Measurements from ENCODE around the gene CPEB3. TPM values are rescaled to one million over a fixed set of nuclear protein-coding genes. Genes with fewer than 3 reads are reported as not detected.

CPEB3 gene
- total RNA-seq, 1 experiment from 2014 or later: 1.0 TPM

DNA sequence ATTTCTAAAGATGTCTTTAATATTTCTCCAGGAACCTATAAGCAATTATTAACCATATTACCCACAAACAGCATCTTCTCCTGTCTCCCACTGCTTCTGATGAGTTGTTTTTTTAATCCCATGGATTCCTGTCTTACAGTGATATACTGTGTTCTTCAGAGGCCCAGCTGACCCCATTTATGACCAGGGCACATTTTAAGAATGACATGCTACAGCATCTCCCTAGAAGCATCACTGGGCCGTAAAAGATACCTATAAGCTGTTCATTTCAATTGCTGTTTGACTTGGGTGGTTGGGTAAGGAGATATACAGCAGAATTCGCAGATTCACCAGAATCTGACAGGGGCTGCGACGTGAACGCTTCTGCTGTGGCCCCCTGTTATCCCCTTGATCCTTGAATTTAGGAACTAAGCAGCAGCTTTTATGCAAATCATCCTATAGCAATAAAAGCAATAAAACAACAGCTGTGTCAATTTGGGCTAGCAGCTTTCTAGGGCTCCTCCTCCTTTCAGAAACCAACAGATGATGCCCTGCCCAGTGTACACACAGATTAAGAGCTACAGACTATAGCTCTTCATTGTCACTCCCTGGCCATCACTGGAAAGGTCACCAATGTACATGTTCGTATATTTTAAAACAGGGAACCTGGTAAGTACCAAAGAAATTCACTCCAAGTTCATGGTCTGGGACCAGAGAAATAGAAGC, 86.8 kb downstream of the CPEB3 start:
- no peak overlapping the region for H3T11ph ChIP-seq (ENCODE audit: low read length)
- WGBS (ENCODE audit: extremely low coverage, insufficient read length, low lambda C conversion rate): no CpG with 5 or more reads among the region's 6 CpGs

More for the DNA sequence above, 86.8 kb downstream of the CPEB3 start:
- Mint-ChIP-seq H3K4me1 (no peaks in the 10 kb centered on the region), H3K36me3 (ENCODE audit: insufficient read depth in 1 of 3, low read depth in 3 of 3) (no peaks in the 10 kb centered on the region), H3K27ac (no peak overlapping the region; a peak in 1 of 7 replicates), H3K4me3 (no peak overlapping the region), H3K27me3 (ENCODE audit: low read depth) (no peaks in the 10 kb centered on the region), H3K9me3 (no peaks in the 10 kb centered on the region)
- H3K9me3 ChIP-seq (ENCODE audit: control insufficient read depth, low read depth, low read length): no peaks in the 10 kb centered on the region
- TF ChIP-seq, protein P1, sequence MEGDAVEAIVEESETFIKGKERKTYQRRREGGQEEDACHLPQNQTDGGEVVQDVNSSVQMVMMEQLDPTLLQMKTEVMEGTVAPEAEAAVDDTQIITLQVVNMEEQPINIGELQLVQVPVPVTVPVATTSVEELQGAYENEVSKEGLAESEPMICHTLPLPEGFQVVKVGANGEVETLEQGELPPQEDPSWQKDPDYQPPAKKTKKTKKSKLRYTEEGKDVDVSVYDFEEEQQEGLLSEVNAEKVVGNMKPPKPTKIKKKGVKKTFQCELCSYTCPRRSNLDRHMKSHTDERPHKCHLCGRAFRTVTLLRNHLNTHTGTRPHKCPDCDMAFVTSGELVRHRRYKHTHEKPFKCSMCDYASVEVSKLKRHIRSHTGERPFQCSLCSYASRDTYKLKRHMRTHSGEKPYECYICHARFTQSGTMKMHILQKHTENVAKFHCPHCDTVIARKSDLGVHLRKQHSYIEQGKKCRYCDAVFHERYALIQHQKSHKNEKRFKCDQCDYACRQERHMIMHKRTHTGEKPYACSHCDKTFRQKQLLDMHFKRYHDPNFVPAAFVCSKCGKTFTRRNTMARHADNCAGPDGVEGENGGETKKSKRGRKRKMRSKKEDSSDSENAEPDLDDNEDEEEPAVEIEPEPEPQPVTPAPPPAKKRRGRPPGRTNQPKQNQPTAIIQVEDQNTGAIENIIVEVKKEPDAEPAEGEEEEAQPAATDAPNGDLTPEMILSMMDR (conservative IDR thresholded peaks at IDR 0.05): no peak
- H3K9ac ChIP-seq (ENCODE audit: extremely low read depth, insufficient read length, low read length): no peak overlapping the region
- no peak overlapping the region for H4K91ac ChIP-seq (ENCODE audit: insufficient read length, low read depth, low read length)
- H2AFZ ChIP-seq (ENCODE audit: low read length): no peak overlapping the region
- H3K23ac ChIP-seq (ENCODE audit: insufficient read length, low read depth, low read length): no peak overlapping the region
- H3K27me3 ChIP-seq (ENCODE audit: insufficient read depth, low read length): no peaks in the 10 kb centered on the region
- no peaks in the 10 kb centered on the region for H3K23me2 ChIP-seq (ENCODE audit: insufficient read length, low read depth, low read length, poor library complexity, severe bottlenecking)
- H3K14ac ChIP-seq (ENCODE audit: insufficient read depth, low read length): no peak overlapping the region
- no peak overlapping the region for H2BK20ac ChIP-seq (ENCODE audit: low read depth, low read length, poor library complexity, severe bottlenecking)
- H4K8ac ChIP-seq (replicated peaks; ENCODE audit: insufficient read length, low read depth, low read length): no peak overlapping the region
- no peaks in the 10 kb centered on the region for H3K79me2 ChIP-seq (ENCODE audit: insufficient read depth, low read length)
- H4K20me1 ChIP-seq (ENCODE audit: control insufficient read depth, insufficient read depth, insufficient read length): no peaks in the 10 kb centered on the region
- no peaks in the 10 kb centered on the region for H3K79me1 ChIP-seq (ENCODE audit: insufficient read depth, low read depth, low read length, poor library complexity, severe bottlenecking)
- no peak overlapping the region for H3K4me2 ChIP-seq (ENCODE audit: insufficient read depth, insufficient read length, low read length)
- no peak overlapping the region for H2BK5ac ChIP-seq (ENCODE audit: insufficient read length, low read length)
- H4K5ac ChIP-seq (ENCODE audit: insufficient read length, low read depth, low read length): no peak overlapping the region
- H2BK12ac ChIP-seq (ENCODE audit: insufficient read length, low read depth, low read length): no peak overlapping the region
- H3K18ac ChIP-seq (ENCODE audit: insufficient read length, low read depth, low read length): no peak overlapping the region
- H2BK15ac ChIP-seq (ENCODE audit: low read depth, low read length): no peak overlapping the region
- no peak for DNase-seq
- H3K4me1 ChIP-seq (ENCODE audit: insufficient read depth, low read length): no peaks in the 10 kb centered on the region
- no peak overlapping the region for H3K56ac ChIP-seq (ENCODE audit: insufficient read length, low read depth, low read length)
- no peak overlapping the region for H2BK120ac ChIP-seq (ENCODE audit: low read depth, low read length, poor library complexity, severe bottlenecking)
- H3K4ac ChIP-seq (ENCODE audit: low read depth, low read length): no peak overlapping the region
- H2AK5ac ChIP-seq (ENCODE audit: insufficient read length, low read length): no peak overlapping the region
- no peak overlapping the region for H3K27ac ChIP-seq (ENCODE audit: insufficient read length, low read depth, low read length)
